Esophagus mucosa (tissue), 1 donor: ENCODE results near the gene ST3GAL5. TPM values are rescaled to one million over a fixed set of nuclear protein-coding genes. Genes with fewer than 3 reads are reported as not detected.

Source experiments
- ATAC-seq: fragments of 200-7000 bp; cut with Tn5 transposase; one replicate; pipeline ENCODE4 v1.9.1; 2020
- total RNA-seq: library from RNA; stranded (reverse); gene quantifications from one replicate; pipeline ENCODE4 v1.2.4, GENCODE V29; 2023
- donor health status: DM: yes; HTN: yes; CAD: no.

ST3GAL5 gene
- total RNA-seq, 1 donor from 2014 or later, result 1.2 TPM

DNA sequence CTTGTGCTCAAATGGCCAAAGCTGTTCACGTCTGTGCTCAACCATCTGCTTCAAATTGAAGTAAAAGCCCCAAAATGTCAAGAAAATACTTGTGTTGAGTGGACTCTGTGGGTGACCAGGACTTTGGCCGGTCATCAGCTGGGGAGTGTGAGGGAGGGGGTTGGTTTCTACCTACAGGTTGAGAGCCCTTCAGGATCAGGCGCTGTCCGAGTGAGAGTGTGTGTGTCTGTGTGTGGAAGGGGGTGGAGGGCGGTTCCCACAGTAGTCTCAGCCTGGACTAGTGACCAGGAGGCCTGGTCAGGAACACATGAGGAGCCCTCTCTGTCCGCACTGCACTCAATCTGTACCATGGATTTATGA lies 100.8 kb downstream of the ST3GAL5 start:
- no peak for ATAC-seq

DNA sequence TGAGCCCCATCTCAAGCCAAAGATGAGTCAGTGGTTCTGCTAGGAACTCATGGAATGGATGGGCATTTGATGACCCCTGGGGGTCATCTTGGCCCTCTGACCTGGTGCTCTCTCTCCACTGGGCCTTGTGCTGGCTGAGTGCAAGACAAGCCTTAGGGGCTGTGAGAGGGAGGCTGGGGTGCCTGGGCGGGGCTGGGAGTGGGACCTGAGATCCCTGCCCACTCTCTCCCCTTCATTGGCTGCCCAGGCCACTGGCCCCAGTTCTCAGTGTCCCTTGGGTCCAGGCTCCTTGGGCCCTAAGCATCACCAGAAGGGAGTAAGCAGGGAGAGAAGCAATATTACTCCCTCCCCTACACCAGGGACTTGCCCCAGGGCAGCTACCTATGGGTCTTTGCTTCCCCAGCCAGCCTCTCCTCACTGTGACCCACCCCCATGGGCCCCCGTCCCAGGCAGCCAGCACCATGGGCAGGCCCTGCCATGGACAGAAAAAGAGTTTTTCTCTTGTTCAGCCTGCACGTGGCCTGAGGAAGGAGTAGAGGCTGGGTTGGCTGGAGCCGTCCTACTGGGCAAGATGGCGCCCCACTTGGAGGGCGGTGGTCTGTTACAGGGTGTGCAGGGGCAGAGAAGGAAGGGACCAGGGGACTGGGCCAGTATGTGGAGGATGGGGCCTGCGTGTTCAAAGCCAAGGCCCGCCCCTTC lies 101.4 kb downstream of the ST3GAL5 start:
- no peak for ATAC-seq

Other genes starting within 250 kb of the ST3GAL5 start
- gene SFTPB, start 220.8 kb downstream of the ST3GAL5 start, total RNA-seq, result 0.84 TPM
- gene GNLY, start 194.6 kb downstream of the ST3GAL5 start, total RNA-seq, result 0.44 TPM
- gene ATOH8, start 135.0 kb downstream of the ST3GAL5 start, total RNA-seq, result 1.2 TPM
- gene POLR1A, start 216.9 kb upstream of the ST3GAL5 start, total RNA-seq, result 27.5 TPM
- gene PTCD3, start 217.2 kb upstream of the ST3GAL5 start, total RNA-seq, result 40.6 TPM